ENCODE results near the gene COPS9. TPM values are rescaled to one million over a fixed set of nuclear protein-coding genes. Genes with fewer than 3 reads are reported as not detected.

COPS9 gene
- total RNA-seq, 1 donor from 2014 or later = 103 TPM

DNA sequence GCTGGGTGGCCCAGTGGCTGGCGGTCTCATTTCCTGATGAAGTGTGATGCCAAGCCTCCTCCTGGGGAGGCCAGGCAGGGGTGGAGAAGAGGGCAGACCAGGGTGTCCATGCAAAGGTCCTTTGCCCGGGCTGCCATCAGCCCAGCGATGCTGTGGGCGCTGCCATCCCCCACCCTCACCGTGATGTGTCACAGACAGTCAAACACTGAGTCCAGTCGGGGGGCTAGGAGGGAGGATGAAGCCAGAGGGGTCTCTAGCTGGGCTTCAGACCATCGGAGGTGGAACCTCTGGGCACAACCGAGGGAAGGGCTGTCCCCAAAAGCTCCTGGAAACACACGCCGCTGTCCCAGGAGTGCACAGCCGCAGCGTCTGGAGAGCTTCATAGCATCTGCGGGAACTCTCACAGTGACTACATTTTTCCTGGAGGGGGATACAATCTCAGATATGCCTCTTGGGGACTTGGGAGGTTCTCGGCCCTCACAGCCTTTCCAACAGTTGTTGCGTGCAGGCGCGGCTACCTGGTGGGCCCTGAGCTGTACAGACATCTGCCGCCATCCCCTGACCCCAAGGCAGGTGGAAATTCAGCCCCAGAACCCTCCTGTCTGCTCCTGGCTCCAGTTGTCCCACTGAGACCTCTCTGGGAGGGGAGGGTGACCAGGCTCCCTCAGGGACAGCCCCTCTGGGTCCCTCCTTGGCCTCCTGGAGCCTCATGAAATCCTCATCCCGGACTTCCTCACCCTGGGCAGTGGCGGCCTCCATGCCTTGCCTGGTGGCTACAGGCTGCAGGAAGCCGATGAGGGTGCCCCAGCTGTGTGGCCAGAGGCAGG, 30.9 kb upstream of the COPS9 start:
- intact Hi-C loops (cut with micrococcal nuclease) = no loop called here

DNA sequence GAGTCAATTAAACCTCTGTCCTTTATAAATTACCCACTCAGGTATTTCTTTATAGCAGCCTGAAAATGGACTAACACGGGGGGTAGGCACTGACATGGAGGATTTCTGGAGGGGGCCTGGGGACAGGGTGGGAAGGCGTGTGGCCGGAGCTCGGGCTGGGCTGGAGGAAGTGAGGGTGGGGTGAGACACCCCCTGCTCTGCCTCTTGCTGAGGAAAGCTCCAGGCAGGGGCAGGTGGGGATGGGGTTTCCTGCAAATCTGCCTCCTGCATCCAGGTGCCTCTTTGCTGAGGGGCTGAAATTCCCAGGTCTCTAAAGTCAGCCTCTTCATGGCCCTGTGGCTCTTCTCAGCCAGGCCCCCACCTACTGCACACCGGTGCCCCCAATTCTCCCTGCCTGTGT, 30.1 kb upstream of the COPS9 start:
- intact Hi-C loops (cut with micrococcal nuclease) = no loop called here

DNA sequence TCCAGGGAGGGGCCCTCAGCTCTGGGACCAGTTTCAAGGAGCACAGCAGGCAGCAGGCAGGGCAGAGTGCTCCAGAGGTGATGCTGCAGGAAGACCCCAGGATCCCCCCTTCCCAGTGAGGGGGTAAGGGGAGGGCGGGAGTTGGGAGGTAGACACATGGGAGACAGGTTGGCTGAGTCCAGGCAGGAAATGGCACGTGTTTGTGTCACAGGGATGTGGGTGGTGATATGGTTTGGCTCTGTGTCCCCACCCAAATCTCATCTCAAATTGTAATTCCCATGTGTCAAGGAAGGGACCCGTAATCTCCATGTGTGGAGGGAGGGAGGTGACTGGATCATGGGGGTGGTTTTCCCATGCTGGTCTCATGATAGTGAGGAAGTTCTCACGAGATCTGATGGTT, 29.6 kb upstream of the COPS9 start:
- intact Hi-C loops (cut with micrococcal nuclease) = no loop called here

DNA sequence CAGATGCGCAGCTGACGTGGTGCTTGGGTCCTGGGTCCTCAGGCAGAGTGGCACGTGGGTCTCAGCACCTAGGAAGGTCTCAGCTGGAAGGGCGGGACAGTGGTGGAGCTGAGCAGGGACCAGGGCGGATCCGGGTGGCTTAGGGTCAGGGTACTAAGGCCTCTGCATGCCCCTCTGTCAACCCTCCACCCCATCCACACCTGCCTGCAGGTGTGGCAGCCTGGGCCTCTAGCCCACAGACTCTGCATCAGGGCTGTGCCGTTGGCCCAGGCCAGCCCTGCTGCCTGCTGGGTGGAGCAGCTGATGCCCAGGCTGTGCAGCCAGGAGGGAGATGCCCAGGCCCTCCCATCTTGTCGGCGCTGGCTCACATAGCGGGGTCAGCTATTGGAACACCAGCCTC, 28.9 kb upstream of the COPS9 start:
- intact Hi-C loops (cut with micrococcal nuclease) = no loop called here

GRCh38 chr2:240164586-240164985, 28.5 kb upstream of the COPS9 start:
- intact Hi-C loops (cut with micrococcal nuclease) = no loop called here

- intact Hi-C loops (cut with micrococcal nuclease) = no loop called here
These were observed 27.9 kb upstream of the COPS9 start for GRCh38 chr2:240163844-240164574.

DNA sequence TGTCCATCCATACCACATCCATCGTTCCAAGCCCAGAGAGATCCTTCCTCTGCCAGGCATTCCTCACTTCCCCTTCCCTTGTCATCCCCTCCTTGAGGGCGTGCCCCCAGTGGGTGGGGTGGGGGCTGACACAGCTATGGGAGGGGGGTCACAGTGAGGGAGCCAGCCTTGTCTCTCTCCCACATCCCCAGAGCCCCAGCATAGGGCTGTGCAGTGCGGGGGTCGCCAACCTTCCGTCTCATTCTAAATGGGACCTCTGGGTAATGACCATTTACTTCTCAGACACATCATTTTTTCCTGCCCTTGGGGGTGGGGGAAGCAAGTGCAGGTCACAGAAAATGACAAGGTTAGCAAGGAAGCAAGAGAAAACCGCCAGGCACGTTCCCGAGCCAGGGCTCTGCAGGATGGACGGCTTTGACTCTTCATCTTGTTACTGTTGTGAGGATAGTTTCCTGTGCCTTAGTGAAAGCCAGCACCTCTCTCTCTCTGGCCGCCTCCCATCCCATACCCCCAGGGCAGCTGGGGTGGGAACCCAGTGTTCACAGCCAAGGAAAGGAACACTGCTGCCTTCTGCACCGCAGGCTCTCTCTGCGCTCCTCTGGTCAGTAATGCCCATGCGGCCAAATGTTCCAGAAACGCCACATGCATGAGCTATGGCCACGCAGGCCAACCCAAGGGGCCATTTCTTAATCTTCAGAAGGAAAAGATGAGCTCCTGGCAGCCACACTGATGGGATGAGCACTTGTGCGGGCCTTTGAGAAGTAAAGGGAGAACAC, 27.0 kb upstream of the COPS9 start:
- intact Hi-C loops (cut with micrococcal nuclease) = no loop called here

GRCh38 chr2:240162531-240162930, 26.4 kb upstream of the COPS9 start:
- intact Hi-C loops (cut with micrococcal nuclease) = no loop called here

- intact Hi-C loops (cut with micrococcal nuclease) = no loop called here
These were observed 25.9 kb upstream of the COPS9 start for GRCh38 chr2:240162032-240162431.

GRCh38 chr2:240161087-240161750, 25.1 kb upstream of the COPS9 start:
- intact Hi-C loops (cut with micrococcal nuclease) = no loop called here

GRCh38 chr2:240160291-240161086, 24.4 kb upstream of the COPS9 start:
- intact Hi-C loops (cut with micrococcal nuclease) = no loop called here

- intact Hi-C loops (cut with micrococcal nuclease) = no loop called here
These were observed 23.2 kb upstream of the COPS9 start for GRCh38 chr2:240159251-240159839.

DNA sequence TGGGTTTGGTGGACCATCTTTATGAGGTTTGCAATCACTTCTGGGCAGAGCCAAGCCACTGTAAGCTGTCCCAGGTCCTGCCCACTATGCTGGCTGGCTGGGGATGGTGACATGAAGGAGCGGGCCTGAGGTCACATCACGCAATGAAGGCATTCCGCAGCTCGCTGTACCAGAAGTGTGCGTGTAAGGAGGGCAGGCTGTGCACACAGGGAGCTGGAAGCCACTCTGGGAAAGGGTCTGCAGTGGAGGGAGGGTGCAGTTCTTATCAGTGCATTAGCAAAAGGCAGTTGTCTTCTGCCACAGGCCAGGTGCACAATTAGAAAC, 21.0 kb upstream of the COPS9 start:
- intact Hi-C loops (cut with micrococcal nuclease) = no loop called here

DNA sequence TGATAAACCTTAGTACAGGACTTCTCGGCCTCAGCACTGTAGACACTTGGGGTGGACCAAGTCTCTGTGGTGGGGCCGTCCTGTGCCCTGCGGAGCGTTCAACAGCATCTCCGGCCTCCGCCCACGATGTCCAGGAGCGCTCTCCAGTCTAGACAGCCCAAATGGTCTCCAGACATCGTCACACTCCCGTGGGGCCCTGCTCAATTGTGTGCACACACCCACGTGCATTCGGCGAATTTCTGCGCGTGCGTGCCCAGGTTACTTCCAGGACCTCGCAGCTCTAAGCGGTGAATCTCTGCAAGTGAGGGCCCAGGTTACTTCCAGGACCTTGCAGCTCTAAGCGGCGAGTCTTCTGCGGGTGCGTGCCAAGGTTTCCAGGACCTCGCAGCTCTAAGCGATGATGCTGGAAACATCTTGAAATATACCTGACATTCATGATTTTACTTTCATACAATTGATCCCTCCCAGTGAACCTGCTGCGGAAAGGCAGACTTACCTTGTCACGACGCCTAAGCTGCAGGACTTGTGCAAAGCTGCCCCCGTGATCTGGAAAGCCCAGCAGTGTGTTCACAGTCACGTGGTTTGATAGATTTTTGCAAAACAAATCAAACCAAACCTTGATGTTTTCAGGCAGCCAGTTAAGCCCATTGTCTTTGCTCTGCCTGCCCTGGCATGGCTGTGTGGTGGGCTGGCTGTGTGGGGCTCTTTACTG, 20.5 kb upstream of the COPS9 start:
- intact Hi-C loops (cut with micrococcal nuclease) = no loop called here

DNA sequence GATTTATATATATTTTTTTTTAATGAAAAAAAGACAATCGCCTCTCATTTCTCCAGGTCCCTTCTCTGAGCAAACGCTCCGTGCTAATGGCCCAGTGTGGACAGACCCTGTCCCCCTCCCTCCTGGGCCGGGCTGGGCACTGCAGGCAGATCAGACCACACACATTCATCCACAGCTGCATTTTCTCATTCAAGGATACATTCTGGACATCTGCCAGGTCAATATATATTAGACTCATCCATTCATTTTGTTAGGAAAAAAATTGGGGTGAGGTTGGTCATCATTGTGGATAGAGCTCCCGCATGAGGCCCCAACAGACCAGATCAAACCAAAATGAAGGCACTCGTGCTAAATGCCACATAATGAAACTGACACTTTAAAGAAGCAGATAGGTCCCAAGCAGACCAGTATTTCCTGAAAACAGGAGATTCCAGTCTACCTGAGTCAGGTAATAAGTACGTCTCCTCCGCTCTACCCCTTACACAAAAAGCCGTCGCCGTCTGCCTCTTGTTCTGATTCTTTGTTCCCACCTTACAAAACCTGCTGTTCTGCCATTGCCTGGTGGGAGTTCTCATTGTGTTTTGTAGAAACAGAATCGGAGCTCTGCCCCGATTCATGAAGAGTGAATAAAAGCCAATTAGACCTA, 19.8 kb upstream of the COPS9 start:
- intact Hi-C loops (cut with micrococcal nuclease) = no loop called here

DNA sequence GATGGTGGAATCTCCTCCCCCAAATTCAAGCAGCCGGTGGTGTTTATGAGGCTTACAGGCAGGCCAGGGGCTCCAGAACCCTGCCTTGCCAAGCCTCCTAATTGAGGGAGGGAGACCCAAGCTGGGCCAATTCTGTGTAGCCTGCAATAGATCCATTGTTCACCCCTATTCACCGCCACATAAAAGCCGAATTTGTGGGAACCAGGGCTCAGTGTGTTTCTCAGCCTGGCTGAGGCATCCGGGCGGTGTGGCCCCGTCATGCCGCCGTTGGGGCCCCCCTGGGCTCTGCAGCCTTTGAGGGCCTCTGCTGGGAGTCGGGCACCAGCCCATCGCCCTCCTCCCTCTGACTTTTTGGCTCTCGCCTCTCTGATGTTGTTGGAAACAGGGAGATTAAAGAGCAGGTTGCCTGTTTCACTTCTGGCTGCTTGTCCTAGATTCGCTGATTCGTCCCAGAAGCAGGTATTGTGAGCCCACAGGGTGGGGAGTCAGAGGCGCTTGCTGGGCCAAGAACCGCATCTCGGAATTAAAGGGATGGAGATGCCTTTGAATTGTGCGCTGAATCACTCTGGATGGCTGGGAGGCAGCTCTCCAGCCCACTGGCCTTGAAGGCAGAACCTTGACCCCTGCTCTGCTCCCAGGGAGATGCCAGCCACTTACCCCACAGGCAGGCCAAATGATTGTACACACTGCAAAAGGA, 19.1 kb upstream of the COPS9 start:
- intact Hi-C loops (cut with micrococcal nuclease) = no loop called here

DNA sequence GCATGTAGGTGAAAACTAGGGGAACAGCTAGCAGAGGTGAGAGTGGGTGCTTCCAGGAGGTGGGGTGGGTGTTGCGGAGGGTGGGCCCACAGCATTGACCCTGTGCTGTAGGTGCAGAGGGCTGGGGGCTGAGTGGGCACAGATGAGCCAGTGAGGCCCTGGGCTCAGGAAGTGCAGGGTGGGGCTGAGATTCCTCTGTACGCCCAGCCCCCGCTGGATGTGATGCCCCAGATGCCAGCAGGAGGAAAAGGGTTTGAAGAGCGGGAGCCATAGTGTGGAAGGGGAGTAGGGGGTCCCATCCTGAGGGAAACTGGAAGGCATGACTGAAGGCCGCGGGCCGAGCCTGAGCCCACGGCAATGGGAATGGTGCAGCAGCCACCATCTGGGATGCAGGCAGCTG, 18.5 kb upstream of the COPS9 start:
- intact Hi-C loops (cut with micrococcal nuclease) = no loop called here

DNA sequence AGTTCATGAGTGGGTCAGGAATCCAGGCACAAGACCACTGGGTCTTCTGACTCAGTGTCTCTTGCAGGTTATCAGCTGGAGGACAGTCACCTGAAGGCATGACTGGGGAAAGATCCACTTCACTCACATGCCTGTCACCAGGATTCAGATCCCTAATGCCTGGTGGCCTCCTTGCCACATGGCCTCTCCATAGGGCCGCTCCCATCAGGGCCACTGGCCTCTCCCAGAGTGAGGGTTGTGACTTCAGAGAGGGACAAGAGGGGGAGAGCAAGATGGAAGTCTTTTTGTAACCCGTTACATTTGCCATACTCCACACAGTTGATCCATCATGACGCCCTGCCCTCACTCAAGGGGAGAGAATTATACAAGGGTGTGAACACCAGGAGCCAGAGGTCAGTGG, 17.3 kb upstream of the COPS9 start:
- intact Hi-C loops (cut with micrococcal nuclease) = no loop called here

Measured in T-helper 2 cell treated with Interferon-gamma antibody and Interleukin-4, amounts not matched to agents 100 ng/mL and 5 ng/mL, for 36 hours (primary cell).